Fibroblast of the aortic adventitia (primary cell): ENCODE results near the gene EXOC1L. TPM values are rescaled to one million over a fixed set of nuclear protein-coding genes. Genes with fewer than 3 reads are reported as not detected.

Experiments used
- DNase-seq: peaks from one replicate; pipeline ENCODE4 v3.0.0-alpha.2; 2010; ENCODE audit warnings: low read depth
- H3K4me3 ChIP-seq: 2 replicates; pipeline ENCODE4 v1.5.1; 2011; ENCODE audit warnings: low read depth, mild to moderate bottlenecking, control low read depth, low read length, moderate library complexity
- small RNA-seq: library from RNA; depleted of rRNA; stranded (forward); fragments of <200 nt; gene quantifications from one replicate; pipeline ENCODE3, GENCODE V24; 2012
- total RNA-seq: library from RNA; depleted of rRNA; stranded (reverse); fragments of >200 nt; gene quantifications from 2 replicates; pipeline ENCODE4 v1.2.3, GENCODE V29; 2012; ENCODE audit warnings: low replicate concordance
- TF ChIP-seq, protein P1 (sequence below): IDR thresholded peaks from 2 replicates; pipeline ENCODE4 v1.5.1; 2011; ENCODE audit warnings: mild to moderate bottlenecking, low read length, control low read depth, inconsistent platforms; ENCODE audit not compliant: insufficient read depth

The EXOC1L gene
- total RNA-seq, 1 donor: not detected

DNA sequence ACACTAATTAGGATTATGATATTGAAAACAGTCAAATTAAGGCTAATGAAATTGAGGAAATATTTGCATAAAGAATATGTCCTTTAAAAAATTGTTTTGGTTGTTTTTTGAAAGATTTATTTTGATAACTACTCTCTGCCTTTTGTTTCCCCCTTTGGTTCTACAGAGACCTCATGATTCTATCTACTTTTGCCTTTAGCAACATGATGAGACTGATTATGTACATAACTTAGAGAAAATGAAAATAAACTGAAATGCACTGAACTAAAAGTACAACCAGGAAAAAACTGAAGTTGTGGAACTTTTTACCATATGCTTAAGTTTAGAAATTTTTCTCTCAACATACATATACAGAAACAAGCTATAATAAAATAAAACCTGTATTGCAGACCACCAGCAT is 55.2 kb downstream of the EXOC1L start:
- TF ChIP-seq, protein P1, sequence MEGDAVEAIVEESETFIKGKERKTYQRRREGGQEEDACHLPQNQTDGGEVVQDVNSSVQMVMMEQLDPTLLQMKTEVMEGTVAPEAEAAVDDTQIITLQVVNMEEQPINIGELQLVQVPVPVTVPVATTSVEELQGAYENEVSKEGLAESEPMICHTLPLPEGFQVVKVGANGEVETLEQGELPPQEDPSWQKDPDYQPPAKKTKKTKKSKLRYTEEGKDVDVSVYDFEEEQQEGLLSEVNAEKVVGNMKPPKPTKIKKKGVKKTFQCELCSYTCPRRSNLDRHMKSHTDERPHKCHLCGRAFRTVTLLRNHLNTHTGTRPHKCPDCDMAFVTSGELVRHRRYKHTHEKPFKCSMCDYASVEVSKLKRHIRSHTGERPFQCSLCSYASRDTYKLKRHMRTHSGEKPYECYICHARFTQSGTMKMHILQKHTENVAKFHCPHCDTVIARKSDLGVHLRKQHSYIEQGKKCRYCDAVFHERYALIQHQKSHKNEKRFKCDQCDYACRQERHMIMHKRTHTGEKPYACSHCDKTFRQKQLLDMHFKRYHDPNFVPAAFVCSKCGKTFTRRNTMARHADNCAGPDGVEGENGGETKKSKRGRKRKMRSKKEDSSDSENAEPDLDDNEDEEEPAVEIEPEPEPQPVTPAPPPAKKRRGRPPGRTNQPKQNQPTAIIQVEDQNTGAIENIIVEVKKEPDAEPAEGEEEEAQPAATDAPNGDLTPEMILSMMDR: no peak
- no peak for DNase-seq
- H3K4me3 ChIP-seq: no peak overlapping the region

DNA sequence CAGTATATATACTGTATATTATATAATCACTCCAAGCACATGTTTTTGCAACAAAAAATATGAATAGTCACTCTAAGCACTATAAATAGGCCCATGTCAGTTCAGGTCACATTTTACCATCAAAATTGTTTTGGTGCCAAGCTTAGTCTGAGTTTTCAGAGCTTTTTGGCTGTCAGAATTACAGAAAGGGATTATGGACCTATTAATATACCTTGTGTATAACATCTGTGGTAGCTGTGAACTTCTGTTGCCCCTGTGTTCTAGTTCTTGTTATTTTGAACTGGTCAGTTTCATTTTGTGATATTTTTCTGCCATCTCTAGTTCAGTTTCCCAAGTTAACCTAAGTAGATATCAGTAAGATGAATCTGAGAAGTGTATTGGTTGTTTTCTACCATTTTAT is 56.8 kb downstream of the EXOC1L start:
- TF ChIP-seq, protein P1: no peak
- DNase-seq: no peak
- no peak overlapping the region for H3K4me3 ChIP-seq

DNA sequence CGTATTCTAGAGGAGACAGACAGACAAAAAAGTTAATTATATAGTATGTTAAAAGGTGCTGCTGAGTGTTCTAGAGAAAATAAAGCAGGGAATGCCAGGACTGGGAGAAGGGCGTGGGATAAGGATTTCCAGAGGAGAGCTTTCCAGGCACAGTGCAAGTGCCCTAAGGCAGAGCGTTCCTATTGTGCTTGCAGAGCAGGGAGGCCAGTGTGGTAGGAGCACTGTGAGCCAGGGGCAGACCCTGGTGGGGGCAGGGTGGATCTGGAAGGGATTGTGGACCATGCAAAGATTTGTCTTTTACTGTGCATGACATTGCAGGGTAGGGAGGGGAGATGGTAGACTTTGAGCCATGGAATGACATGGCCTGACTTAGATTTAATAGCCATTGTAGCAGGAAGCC is 59.6 kb downstream of the EXOC1L start:
- DNase-seq: no peak
- TF ChIP-seq, protein P1: no peak
- H3K4me3 ChIP-seq: no peak overlapping the region

DNA sequence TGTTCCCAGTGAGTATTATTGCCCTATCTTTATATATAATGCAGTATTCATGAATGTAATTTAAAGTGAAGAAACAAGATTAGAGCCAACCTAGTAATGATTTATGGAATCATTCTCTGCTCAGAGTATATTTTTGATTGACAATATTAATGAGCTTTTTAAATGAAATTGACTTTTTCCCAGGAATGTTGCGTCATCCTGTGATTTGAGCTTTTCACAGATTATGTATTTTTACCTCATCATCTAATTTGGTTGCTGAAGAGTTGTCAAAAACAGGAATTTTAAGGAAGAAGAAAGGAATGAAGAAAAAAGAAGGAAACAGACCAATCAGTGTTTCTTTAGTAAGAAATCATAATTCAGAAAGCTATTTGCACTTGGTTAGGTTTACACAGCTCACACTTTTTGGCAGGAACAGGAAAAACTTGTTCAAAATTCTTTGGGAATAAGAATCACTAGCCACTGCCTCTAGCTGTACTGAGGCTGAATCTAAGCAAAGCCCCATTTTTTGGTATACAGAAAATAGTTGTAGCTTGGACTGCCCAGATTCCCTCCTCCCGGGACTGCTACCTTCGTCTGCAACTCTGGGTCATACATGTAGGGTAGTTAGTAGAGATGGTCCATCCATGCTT is 61.2 kb downstream of the EXOC1L start:
- no peak overlapping the region for H3K4me3 ChIP-seq
- TF ChIP-seq, protein P1: no peak
- no peak for DNase-seq

DNA sequence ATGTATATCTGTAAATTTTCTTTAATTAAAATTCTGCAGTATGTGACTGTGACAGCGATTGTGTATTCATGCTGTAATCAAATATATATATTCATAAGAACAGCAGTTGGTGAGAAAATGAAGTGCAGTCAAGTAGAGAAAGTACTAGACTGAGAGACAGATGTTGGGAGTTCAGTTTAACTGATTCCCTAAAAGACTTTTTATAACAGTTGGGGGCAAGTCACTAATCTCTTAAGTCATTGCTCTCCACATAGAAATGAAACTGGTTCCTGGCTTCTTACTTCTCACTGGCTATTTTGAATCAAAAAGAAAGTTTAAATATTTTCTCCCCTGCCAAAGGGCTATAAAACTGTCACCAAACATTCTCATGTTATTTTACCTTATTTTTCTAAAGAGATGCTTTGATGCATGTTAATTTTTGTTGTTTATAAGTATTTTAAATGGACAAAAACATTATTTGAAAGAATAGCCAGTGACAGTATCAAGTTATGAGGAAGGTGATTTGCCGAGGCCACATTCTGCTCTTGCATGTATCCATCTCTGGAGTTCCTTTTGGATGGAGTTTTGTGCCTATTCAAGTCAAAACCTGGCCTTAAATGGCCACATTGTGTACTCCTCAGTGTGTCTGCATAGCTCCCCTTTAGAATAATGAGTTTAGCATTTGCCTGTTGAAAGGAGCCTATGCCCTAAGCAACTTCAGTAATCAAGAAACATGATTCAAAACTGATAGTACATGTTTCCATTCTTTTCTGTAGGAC is 64.7 kb downstream of the EXOC1L start:
- H3K4me3 ChIP-seq: no peak overlapping the region
- TF ChIP-seq, protein P1: no peak
- no peak for DNase-seq

DNA sequence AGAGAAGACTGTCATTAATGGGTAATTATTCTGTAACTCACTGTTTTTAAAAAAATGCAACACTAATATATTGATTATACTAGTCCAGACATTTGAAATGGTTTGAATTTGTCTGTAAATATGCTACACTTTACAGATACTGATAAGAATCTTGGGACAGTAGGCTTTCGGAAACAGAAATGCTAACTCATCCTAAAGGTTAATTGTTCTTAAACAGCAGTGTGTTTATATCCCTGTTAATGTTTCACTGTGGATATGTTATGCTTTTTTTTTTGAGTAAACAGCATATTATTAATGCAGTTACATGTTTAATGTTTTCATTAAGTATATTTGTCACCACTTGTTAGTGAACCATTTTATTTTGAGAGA is 65.2 kb downstream of the EXOC1L start:
- H3K4me3 ChIP-seq: no peak overlapping the region
- TF ChIP-seq, protein P1: no peak
- no peak for DNase-seq

Small RNA genes within 50 kb of the gene (small RNA-seq; reads per million reads assigned to genes)
- gene RNU6-276P: not detected
- gene RNU6-652P: not detected

Other genes starting within 250 kb of the EXOC1L start
- not detected in 2 replicates for gene PDCL2, start 227.5 kb upstream of the EXOC1L start, total RNA-seq
- gene NMU, start 183.5 kb upstream of the EXOC1L start, total RNA-seq: not detected in 2 replicates
- 56.7 and 62.6 TPM in 2 replicates for gene EXOC1, start 33.9 kb downstream of the EXOC1L start, total RNA-seq
- 13.8 and 15.6 TPM in 2 replicates for gene CEP135, start 129.2 kb downstream of the EXOC1L start, total RNA-seq